HEK293 (cell line): Measurements from ENCODE around the gene CIRBP.

Experiments used
- HOXA7 ChIP-seq: sonication (generic); formaldehyde crosslinking; IDR thresholded peaks from 2 replicates; pipeline ENCODE4 v1.8.1; 2022; ENCODE audit warnings: missing genetic modification reagents, borderline replicate concordance
- KLF7 ChIP-seq: fragments of 450-650 bp; formaldehyde crosslinking; IDR thresholded peaks from 2 replicates; pipeline ENCODE4 v1.5.1; 2016; ENCODE audit warnings: missing biosample characterization, missing genetic modification characterization, borderline replicate concordance
- MZF1 ChIP-seq: fragments of 450-650 bp; formaldehyde crosslinking; IDR thresholded peaks from 2 replicates; pipeline ENCODE4 v1.5.1; 2017; ENCODE audit warnings: missing biosample characterization, missing genetic modification characterization, borderline replicate concordance
- SP3 ChIP-seq: fragments of 450-650 bp; formaldehyde crosslinking; IDR thresholded peaks from 2 replicates; pipeline ENCODE4 v1.5.1; 2016; ENCODE audit warnings: missing biosample characterization, missing genetic modification characterization
- SP7 ChIP-seq: fragments of 450-650 bp; formaldehyde crosslinking; IDR thresholded peaks from 2 replicates; pipeline ENCODE4 v1.5.1; 2016; ENCODE audit warnings: missing biosample characterization, missing genetic modification characterization
- ZBTB21 ChIP-seq: fragments of 450-650 bp; formaldehyde crosslinking; IDR thresholded peaks from 2 replicates; pipeline ENCODE4 v1.5.1; 2017; ENCODE audit warnings: missing biosample characterization, missing genetic modification characterization
- ZBTB7A ChIP-seq: fragments of 450-650 bp; formaldehyde crosslinking; IDR thresholded peaks from 2 replicates; pipeline ENCODE4 v1.5.1; 2016; ENCODE audit warnings: low read depth, missing biosample characterization, missing genetic modification characterization
- ZNF114 ChIP-seq: fragments of 450-650 bp; formaldehyde crosslinking; IDR thresholded peaks from 2 replicates; pipeline ENCODE4 v1.5.0; 2017; ENCODE audit warnings: missing biosample characterization, missing genetic modification characterization
- ZNF16 ChIP-seq: fragments of 450-650 bp; formaldehyde crosslinking; IDR thresholded peaks from 2 replicates; pipeline ENCODE4 v1.5.1; 2016; ENCODE audit warnings: low read depth, missing biosample characterization, missing genetic modification characterization
- ZNF223 ChIP-seq: fragments of 450-650 bp; formaldehyde crosslinking; IDR thresholded peaks from 2 replicates; pipeline ENCODE4 v1.5.1; 2016; ENCODE audit warnings: missing biosample characterization, missing genetic modification characterization
- ZNF23 ChIP-seq: fragments of 450-650 bp; formaldehyde crosslinking; IDR thresholded peaks from 2 replicates; pipeline ENCODE4 v1.5.1; 2016; ENCODE audit warnings: missing biosample characterization, missing genetic modification characterization, borderline replicate concordance
- ZNF302 ChIP-seq: fragments of 450-650 bp; formaldehyde crosslinking; IDR thresholded peaks from 2 replicates; pipeline ENCODE4 v1.5.1; 2016; ENCODE audit warnings: missing biosample characterization, missing genetic modification characterization, low read depth
- ZNF341 ChIP-seq: fragments of 450-650 bp; formaldehyde crosslinking; IDR thresholded peaks from 2 replicates; pipeline ENCODE4; 2016; ENCODE audit warnings: low read depth, missing biosample characterization, missing genetic modification characterization
- ZNF354C ChIP-seq: fragments of 450-650 bp; formaldehyde crosslinking; IDR thresholded peaks from 2 replicates; pipeline ENCODE4 v1.5.1; 2016; ENCODE audit warnings: missing biosample characterization, missing genetic modification characterization, low read depth, borderline replicate concordance
- ZNF473 ChIP-seq: fragments of 450-650 bp; formaldehyde crosslinking; IDR thresholded peaks from 2 replicates; pipeline ENCODE4 v1.5.1; 2017; ENCODE audit warnings: missing biosample characterization, missing genetic modification characterization
- ZNF501 ChIP-seq: fragments of 450-650 bp; formaldehyde crosslinking; IDR thresholded peaks from 2 replicates; pipeline ENCODE4 v1.5.1; 2016; ENCODE audit warnings: missing biosample characterization, missing genetic modification characterization
- ZNF514 ChIP-seq: fragments of 450-650 bp; formaldehyde crosslinking; IDR thresholded peaks from 2 replicates; pipeline ENCODE4 v1.5.1; 2016; ENCODE audit warnings: missing biosample characterization, missing genetic modification characterization
- ZNF585B ChIP-seq: fragments of 450-650 bp; formaldehyde crosslinking; IDR thresholded peaks from 2 replicates; pipeline ENCODE4 v1.5.1; 2016; ENCODE audit warnings: missing biosample characterization, missing genetic modification characterization
- ZNF610 ChIP-seq: fragments of 450-650 bp; formaldehyde crosslinking; IDR thresholded peaks from 2 replicates; pipeline ENCODE4 v1.5.1; 2016; ENCODE audit warnings: missing biosample characterization, missing genetic modification characterization, borderline replicate concordance
- ZNF621 ChIP-seq: fragments of 450-650 bp; formaldehyde crosslinking; IDR thresholded peaks from 2 replicates; pipeline ENCODE4 v1.5.1; 2017; ENCODE audit warnings: missing biosample characterization, missing genetic modification characterization
- ZNF654 ChIP-seq: fragments of 450-650 bp; formaldehyde crosslinking; IDR thresholded peaks from 2 replicates; pipeline ENCODE4 v1.5.1; 2016; ENCODE audit warnings: low read depth, missing biosample characterization, missing genetic modification characterization
- ZSCAN16 ChIP-seq: fragments of 450-650 bp; formaldehyde crosslinking; IDR thresholded peaks from 2 replicates; pipeline ENCODE4 v1.5.1; 2016; ENCODE audit warnings: missing biosample characterization, missing genetic modification characterization
- TF ChIP-seq, protein P1 (sequence below): fragments of 450-650 bp; formaldehyde crosslinking; IDR thresholded peaks from 2 replicates; pipeline ENCODE4 v1.5.0; 2017; ENCODE audit warnings: missing biosample characterization, missing genetic modification characterization, borderline replicate concordance
- TF ChIP-seq, protein P2 (sequence below): fragments of 450-650 bp; formaldehyde crosslinking; IDR thresholded peaks from 2 replicates; pipeline ENCODE4 v1.5.1; 2017; ENCODE audit warnings: missing biosample characterization, missing genetic modification characterization
- TF ChIP-seq, protein P3 (sequence below): fragments of 450-650 bp; formaldehyde crosslinking; IDR thresholded peaks from 2 replicates; pipeline ENCODE4 v1.5.1; 2017; ENCODE audit warnings: missing biosample characterization, mild to moderate bottlenecking, missing genetic modification characterization, moderate library complexity
- TF ChIP-seq, protein P4 (sequence below): fragments of 450-650 bp; formaldehyde crosslinking; IDR thresholded peaks from 2 replicates; pipeline ENCODE4 v1.5.1; 2016; ENCODE audit warnings: missing biosample characterization, missing genetic modification characterization
- TF ChIP-seq, protein P5 (sequence below): fragments of 450-650 bp; formaldehyde crosslinking; IDR thresholded peaks from 2 replicates; pipeline ENCODE4 v1.5.1; 2016; ENCODE audit warnings: missing biosample characterization, missing genetic modification characterization, low read depth
- TF ChIP-seq, protein P6 (sequence below): fragments of 450-650 bp; formaldehyde crosslinking; IDR thresholded peaks from 2 replicates; pipeline ENCODE4 v1.5.1; 2017; ENCODE audit warnings: missing biosample characterization, missing genetic modification characterization

The CIRBP gene

DNA sequence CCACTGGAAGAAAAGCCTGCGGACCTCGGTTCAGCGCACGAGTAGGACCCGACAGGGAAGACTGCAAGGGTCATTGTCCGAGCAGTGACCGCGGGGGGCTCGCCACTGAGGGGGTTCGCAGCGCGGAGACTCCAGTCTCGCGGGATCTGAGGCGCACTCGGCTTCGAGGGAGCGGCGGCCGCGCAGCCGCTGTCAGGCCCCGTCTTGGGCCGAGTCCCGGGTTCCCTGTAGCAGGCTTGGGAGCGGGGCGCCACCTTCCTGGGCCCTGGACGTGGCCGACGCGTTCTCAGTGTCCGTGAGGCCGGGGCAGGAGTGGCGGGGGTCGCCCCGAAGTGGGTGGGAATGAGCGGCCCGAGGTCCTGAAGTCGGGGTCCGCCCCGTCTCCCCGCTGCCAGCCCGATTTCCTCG, 5.7 kb downstream of the CIRBP start (continued):
- TF ChIP-seq, protein P1, sequence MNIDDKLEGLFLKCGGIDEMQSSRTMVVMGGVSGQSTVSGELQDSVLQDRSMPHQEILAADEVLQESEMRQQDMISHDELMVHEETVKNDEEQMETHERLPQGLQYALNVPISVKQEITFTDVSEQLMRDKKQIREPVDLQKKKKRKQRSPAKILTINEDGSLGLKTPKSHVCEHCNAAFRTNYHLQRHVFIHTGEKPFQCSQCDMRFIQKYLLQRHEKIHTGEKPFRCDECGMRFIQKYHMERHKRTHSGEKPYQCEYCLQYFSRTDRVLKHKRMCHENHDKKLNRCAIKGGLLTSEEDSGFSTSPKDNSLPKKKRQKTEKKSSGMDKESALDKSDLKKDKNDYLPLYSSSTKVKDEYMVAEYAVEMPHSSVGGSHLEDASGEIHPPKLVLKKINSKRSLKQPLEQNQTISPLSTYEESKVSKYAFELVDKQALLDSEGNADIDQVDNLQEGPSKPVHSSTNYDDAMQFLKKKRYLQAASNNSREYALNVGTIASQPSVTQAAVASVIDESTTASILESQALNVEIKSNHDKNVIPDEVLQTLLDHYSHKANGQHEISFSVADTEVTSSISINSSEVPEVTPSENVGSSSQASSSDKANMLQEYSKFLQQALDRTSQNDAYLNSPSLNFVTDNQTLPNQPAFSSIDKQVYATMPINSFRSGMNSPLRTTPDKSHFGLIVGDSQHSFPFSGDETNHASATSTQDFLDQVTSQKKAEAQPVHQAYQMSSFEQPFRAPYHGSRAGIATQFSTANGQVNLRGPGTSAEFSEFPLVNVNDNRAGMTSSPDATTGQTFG (tag by site-specific recombination), result no peak
- TF ChIP-seq, protein P2, sequence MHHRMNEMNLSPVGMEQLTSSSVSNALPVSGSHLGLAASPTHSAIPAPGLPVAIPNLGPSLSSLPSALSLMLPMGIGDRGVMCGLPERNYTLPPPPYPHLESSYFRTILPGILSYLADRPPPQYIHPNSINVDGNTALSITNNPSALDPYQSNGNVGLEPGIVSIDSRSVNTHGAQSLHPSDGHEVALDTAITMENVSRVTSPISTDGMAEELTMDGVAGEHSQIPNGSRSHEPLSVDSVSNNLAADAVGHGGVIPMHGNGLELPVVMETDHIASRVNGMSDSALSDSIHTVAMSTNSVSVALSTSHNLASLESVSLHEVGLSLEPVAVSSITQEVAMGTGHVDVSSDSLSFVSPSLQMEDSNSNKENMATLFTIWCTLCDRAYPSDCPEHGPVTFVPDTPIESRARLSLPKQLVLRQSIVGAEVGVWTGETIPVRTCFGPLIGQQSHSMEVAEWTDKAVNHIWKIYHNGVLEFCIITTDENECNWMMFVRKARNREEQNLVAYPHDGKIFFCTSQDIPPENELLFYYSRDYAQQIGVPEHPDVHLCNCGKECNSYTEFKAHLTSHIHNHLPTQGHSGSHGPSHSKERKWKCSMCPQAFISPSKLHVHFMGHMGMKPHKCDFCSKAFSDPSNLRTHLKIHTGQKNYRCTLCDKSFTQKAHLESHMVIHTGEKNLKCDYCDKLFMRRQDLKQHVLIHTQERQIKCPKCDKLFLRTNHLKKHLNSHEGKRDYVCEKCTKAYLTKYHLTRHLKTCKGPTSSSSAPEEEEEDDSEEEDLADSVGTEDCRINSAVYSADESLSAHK (tag by site-specific recombination), result peak; percentile 14; the same call in 1 of the 2 replicates
- peak; percentile 48; the same call in 1 of the 2 replicates for TF ChIP-seq ZNF473 (tag by site-specific recombination)
- TF ChIP-seq ZNF621 (tag by site-specific recombination), result no peak
- no peak; the same call in 1 of the 2 replicates for TF ChIP-seq ZBTB21 (tag by site-specific recombination)
- TF ChIP-seq ZNF23 (tag by site-specific recombination), result no peak
- peak; percentile 70 for TF ChIP-seq SP7 (tag by site-specific recombination)
- TF ChIP-seq ZNF354C (tag by site-specific recombination), result no peak
- no peak for TF ChIP-seq ZNF114 (tag by site-specific recombination)
- peak; percentile 90; the same call in 1 of the 2 replicates for TF ChIP-seq ZNF501 (tag by site-specific recombination)
- TF ChIP-seq, protein P3, sequence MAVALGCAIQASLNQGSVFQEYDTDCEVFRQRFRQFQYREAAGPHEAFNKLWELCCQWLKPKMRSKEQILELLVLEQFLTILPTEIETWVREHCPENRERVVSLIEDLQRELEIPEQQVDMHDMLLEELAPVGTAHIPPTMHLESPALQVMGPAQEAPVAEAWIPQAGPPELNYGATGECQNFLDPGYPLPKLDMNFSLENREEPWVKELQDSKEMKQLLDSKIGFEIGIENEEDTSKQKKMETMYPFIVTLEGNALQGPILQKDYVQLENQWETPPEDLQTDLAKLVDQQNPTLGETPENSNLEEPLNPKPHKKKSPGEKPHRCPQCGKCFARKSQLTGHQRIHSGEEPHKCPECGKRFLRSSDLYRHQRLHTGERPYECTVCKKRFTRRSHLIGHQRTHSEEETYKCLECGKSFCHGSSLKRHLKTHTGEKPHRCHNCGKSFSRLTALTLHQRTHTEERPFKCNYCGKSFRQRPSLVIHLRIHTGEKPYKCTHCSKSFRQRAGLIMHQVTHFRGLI (tag by site-specific recombination), result peak; percentile 39; the same call in 1 of the 2 replicates
- 0 out of 2 replicates have a peak, but pooled peaks have one; percentile 8 for TF ChIP-seq ZNF341
- TF ChIP-seq, protein P4, sequence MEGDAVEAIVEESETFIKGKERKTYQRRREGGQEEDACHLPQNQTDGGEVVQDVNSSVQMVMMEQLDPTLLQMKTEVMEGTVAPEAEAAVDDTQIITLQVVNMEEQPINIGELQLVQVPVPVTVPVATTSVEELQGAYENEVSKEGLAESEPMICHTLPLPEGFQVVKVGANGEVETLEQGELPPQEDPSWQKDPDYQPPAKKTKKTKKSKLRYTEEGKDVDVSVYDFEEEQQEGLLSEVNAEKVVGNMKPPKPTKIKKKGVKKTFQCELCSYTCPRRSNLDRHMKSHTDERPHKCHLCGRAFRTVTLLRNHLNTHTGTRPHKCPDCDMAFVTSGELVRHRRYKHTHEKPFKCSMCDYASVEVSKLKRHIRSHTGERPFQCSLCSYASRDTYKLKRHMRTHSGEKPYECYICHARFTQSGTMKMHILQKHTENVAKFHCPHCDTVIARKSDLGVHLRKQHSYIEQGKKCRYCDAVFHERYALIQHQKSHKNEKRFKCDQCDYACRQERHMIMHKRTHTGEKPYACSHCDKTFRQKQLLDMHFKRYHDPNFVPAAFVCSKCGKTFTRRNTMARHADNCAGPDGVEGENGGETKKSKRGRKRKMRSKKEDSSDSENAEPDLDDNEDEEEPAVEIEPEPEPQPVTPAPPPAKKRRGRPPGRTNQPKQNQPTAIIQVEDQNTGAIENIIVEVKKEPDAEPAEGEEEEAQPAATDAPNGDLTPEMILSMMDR (tag by site-specific recombination), result peak; percentile 48
- no peak for TF ChIP-seq SP3 (tag by site-specific recombination)
- TF ChIP-seq ZNF585B (tag by site-specific recombination), result no peak
- TF ChIP-seq ZNF16 (tag by site-specific recombination), result no peak
- 0 out of 2 replicates have a peak, but pooled peaks have one; percentile 36 for TF ChIP-seq ZSCAN16 (tag by site-specific recombination)
- TF ChIP-seq ZNF223, result no peak
- TF ChIP-seq ZNF514 (tag by site-specific recombination), result no peak
- no peak; the same call in 1 of the 2 replicates for TF ChIP-seq MZF1 (tag by site-specific recombination)
- TF ChIP-seq ZNF610 (tag by site-specific recombination), result no peak
- TF ChIP-seq, protein P5, sequence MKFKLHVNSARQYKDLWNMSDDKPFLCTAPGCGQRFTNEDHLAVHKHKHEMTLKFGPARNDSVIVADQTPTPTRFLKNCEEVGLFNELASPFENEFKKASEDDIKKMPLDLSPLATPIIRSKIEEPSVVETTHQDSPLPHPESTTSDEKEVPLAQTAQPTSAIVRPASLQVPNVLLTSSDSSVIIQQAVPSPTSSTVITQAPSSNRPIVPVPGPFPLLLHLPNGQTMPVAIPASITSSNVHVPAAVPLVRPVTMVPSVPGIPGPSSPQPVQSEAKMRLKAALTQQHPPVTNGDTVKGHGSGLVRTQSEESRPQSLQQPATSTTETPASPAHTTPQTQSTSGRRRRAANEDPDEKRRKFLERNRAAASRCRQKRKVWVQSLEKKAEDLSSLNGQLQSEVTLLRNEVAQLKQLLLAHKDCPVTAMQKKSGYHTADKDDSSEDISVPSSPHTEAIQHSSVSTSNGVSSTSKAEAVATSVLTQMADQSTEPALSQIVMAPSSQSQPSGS (tag by site-specific recombination), result no peak
- TF ChIP-seq ZBTB7A, result peak; percentile 95
- no peak for TF ChIP-seq ZNF654 (tag by site-specific recombination)
- TF ChIP-seq, protein P6, sequence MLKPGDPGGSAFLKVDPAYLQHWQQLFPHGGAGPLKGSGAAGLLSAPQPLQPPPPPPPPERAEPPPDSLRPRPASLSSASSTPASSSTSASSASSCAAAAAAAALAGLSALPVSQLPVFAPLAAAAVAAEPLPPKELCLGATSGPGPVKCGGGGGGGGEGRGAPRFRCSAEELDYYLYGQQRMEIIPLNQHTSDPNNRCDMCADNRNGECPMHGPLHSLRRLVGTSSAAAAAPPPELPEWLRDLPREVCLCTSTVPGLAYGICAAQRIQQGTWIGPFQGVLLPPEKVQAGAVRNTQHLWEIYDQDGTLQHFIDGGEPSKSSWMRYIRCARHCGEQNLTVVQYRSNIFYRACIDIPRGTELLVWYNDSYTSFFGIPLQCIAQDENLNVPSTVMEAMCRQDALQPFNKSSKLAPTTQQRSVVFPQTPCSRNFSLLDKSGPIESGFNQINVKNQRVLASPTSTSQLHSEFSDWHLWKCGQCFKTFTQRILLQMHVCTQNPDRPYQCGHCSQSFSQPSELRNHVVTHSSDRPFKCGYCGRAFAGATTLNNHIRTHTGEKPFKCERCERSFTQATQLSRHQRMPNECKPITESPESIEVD (tag by site-specific recombination), result no peak
- TF ChIP-seq ZNF302 (tag by site-specific recombination), result no peak
- TF ChIP-seq KLF7 (tag by site-specific recombination), result 0 out of 2 replicates have a peak, but pooled peaks have one; percentile 75
- TF ChIP-seq HOXA7 (CRISPR knock-in tag), result no peak
